PFSK-1 (cell line): ENCODE results near the gene PRSS56.

Source experiments
- FOXP2 ChIP-seq: optimal IDR thresholded peaks from 2 replicates; pipeline ENCODE3; 2011; ENCODE audit warnings: borderline replicate concordance, control low read depth, inconsistent platforms; ENCODE audit not compliant: insufficient read depth; ENCODE audit errors: extremely low read length, extremely low read depth
- POLR2AphosphoS5 ChIP-seq: IDR thresholded peaks from 2 replicates; pipeline ENCODE4 v1.6.1; 2012; ENCODE audit warnings: low read depth, mild to moderate bottlenecking, control low read depth, low read length, moderate library complexity
- REST ChIP-seq, 2 experiments: IDR thresholded peaks; 2 replicates each; pipeline versions ENCODE4 v1.6.1 to v1.8.0; 2011 to 2012; ENCODE audit warnings: low read depth in 2 of 2, low read length in 2 of 2, control low read depth in 1 of 2, inconsistent platforms in 1 of 2, mild to moderate bottlenecking in 1 of 2, moderate library complexity in 1 of 2; ENCODE audit not compliant: insufficient read depth in 1 of 2
- SIN3A ChIP-seq: IDR thresholded peaks from 2 replicates; pipeline ENCODE4 v1.6.1; 2012; ENCODE audit warnings: mild to moderate bottlenecking, low read length, moderate library complexity, borderline replicate concordance; ENCODE audit not compliant: insufficient read depth
- TAF1 ChIP-seq: IDR thresholded peaks from 2 replicates; pipeline ENCODE4 v1.6.1; 2012; ENCODE audit warnings: low read length, control low read depth, borderline replicate concordance; ENCODE audit not compliant: insufficient read depth

The PRSS56 gene

GRCh38 chr2:232542715-232543467, 22.7 kb downstream of the PRSS56 start:
- TF ChIP-seq TAF1, result no peak
- TF ChIP-seq FOXP2, result no peak
- no peak for TF ChIP-seq REST (IDR thresholded peaks at IDR 0.05; ENCODE audit: insufficient read depth in 1 of 2, low read depth in 2 of 2, low read length in 2 of 2)
- TF ChIP-seq SIN3A, result no peak

- TF ChIP-seq SIN3A (no peak), FOXP2 (no peak), REST (IDR thresholded peaks at IDR 0.05; ENCODE audit: insufficient read depth in 1 of 2, low read depth in 2 of 2, low read length in 2 of 2) (no peak), TAF1 (no peak), POLR2AphosphoS5 (no peak)
Observed at GRCh38 chr2:232543491-232543890, 23.3 kb downstream of the PRSS56 start.

GRCh38 chr2:232543928-232544631, 23.9 kb downstream of the PRSS56 start:
- TF ChIP-seq SIN3A (no peak), TAF1 (no peak), POLR2AphosphoS5 (no peak), FOXP2 (no peak), REST (IDR thresholded peaks at IDR 0.05; ENCODE audit: insufficient read depth in 1 of 2, low read depth in 2 of 2, low read length in 2 of 2) (no peak)

GRCh38 chr2:232544674-232545073, 24.5 kb downstream of the PRSS56 start:
- TF ChIP-seq TAF1, result no peak
- TF ChIP-seq POLR2AphosphoS5, result no peak
- TF ChIP-seq SIN3A, result no peak
- no peak for TF ChIP-seq REST (IDR thresholded peaks at IDR 0.05; ENCODE audit: insufficient read depth in 1 of 2, low read depth in 2 of 2, low read length in 2 of 2)
- TF ChIP-seq FOXP2, result no peak
